Measurements from ENCODE around the gene PAWR. TPM values are rescaled to one million over a fixed set of nuclear protein-coding genes. Genes with fewer than 3 reads are reported as not detected.

Gene PAWR
- total and polyA plus RNA-seq, 10 of the 15 experiments (the other 5 are each of a cell fraction or from before 2014, with no cell fraction given): 8.1 to 70.6 (median 24.2) TPM

DNA sequence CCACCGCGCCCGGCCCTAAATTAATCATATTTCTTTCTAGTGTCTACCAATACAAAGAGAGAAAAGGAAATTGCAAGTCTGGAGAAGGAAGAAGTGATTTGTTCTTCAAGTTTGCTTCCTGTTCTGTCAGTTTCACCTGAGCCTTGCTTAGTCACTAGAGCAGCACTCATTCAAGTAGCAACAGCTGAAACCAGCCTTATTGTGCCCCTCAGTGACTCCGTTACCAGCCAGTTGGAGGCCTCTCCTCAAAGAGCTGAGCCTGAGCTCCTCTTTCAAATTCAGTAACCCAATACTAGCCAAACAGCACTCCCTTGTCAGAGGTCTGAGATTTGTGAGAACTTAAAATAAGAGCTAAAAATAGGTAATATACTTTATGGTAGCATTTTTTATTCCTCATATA is 17.4 kb downstream of the PAWR start:
- in situ Hi-C loops (cut with MboI) (no loop called here), intact Hi-C loops (cut with micrococcal nuclease; ENCODE audit: unreplicated experiment) (no loop called here)
- Histone ChIP-seq H3K9me3 (replicated peaks; ENCODE audit: control insufficient read depth, insufficient read depth, low read length) (peaks cover 10% of the 10 kb centered on the region; the same call in 2 of the 3 replicates), H2AFZ (ENCODE audit: control insufficient read depth, low read depth, low read length) (no peak overlapping the region), H3K27me3 (replicated peaks in 1 of 2; ENCODE audit: control insufficient read depth in 2 of 2, insufficient read depth in 2 of 2, low read length in 1 of 2) (no peaks in the 10 kb centered on the region), H3K36me3 (ENCODE audit: control insufficient read depth in 2 of 2, insufficient read depth in 2 of 2, low read length in 1 of 2) (peaks cover 1 to 3% of the 10 kb centered on the region in 2 experiments; a peak in 3 of 4 replicates), H4K20me1 (ENCODE audit: control insufficient read depth, insufficient read depth) (no peaks in the 10 kb centered on the region), H3K4me3 (no peak overlapping the region), H3K4me1 (ENCODE audit: control insufficient read depth, insufficient read depth, low read length) (no peaks in the 10 kb centered on the region), H3K9ac (ENCODE audit: control insufficient read depth, insufficient read depth, low read length) (no peak overlapping the region), H3K79me2 (ENCODE audit: control insufficient read depth, insufficient read depth, low read length) (peaks cover 45% of the 10 kb centered on the region), H3K27ac (ENCODE audit: control insufficient read depth, insufficient read depth) (no peak overlapping the region), H3K4me2 (ENCODE audit: control insufficient read depth, insufficient read depth) (no peak overlapping the region)
- ChIA-PET CTCF (interaction anchor here (0.8 kb wide), 1 partner anchor 9 kb away, joined by 3 read pairs; no protein-coding TSS in a partner anchor), SMC1A (ENCODE audit: uncharacterized antibody, unreplicated experiment) (interaction anchor here (0.8 to 2.3 kb wide), 5 partner anchors 9 to 62 kb away, joined by 3 to 14 read pairs (median 5); no protein-coding TSS in a partner anchor), RAD21 (ENCODE audit: unreplicated experiment) (interaction anchor here (0.8 kb wide), 1 partner anchor 15 kb away, joined by 3 read pairs; no protein-coding TSS in a partner anchor), POLR2A (interaction anchor here (0.6 to 1.0 kb wide), 3 partner anchors 16 to 1589 kb away, joined by 3 to 4 read pairs (median 4); no protein-coding TSS in a partner anchor)
- FAIRE-seq (no peak), ATAC-seq (peak; percentile 29), DNase-seq (ENCODE audit: low read depth, low spot score) (no peak)
- WGBS (ENCODE audit: insufficient coverage, insufficient replicate concordance, low lambda C conversion rate, missing lambda C conversion rate): 97% methylated on average over 4 of the region's 4 CpGs
- TF ChIP-seq, protein P1, sequence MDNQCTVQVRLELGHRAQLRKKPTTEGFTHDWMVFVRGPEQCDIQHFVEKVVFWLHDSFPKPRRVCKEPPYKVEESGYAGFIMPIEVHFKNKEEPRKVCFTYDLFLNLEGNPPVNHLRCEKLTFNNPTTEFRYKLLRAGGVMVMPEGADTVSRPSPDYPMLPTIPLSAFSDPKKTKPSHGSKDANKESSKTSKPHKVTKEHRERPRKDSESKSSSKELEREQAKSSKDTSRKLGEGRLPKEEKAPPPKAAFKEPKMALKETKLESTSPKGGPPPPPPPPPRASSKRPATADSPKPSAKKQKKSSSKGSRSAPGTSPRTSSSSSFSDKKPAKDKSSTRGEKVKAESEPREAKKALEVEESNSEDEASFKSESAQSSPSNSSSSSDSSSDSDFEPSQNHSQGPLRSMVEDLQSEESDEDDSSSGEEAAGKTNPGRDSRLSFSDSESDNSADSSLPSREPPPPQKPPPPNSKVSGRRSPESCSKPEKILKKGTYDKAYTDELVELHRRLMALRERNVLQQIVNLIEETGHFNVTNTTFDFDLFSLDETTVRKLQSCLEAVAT (IDR thresholded peaks at IDR 0.05): no peak
- no peak for TF ChIP-seq EZH2 (IDR thresholded peaks at IDR 0.05; ENCODE audit: borderline replicate concordance, control insufficient read depth, low read depth, low read length)
- TF ChIP-seq, protein P2, sequence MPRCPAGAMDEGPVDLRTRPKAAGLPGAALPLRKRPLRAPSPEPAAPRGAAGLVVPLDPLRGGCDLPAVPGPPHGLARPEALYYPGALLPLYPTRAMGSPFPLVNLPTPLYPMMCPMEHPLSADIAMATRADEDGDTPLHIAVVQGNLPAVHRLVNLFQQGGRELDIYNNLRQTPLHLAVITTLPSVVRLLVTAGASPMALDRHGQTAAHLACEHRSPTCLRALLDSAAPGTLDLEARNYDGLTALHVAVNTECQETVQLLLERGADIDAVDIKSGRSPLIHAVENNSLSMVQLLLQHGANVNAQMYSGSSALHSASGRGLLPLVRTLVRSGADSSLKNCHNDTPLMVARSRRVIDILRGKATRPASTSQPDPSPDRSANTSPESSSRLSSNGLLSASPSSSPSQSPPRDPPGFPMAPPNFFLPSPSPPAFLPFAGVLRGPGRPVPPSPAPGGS (IDR thresholded peaks at IDR 0.05; ENCODE audit: borderline replicate concordance, insufficient read depth, low read depth, low read length, poor library complexity, severe bottlenecking): no peak
- TF ChIP-seq BACH1 (IDR thresholded peaks at IDR 0.05; ENCODE audit: borderline replicate concordance): no peak
- no peak for TF ChIP-seq SMC3 (IDR thresholded peaks at IDR 0.05; ENCODE audit: borderline replicate concordance, low read length)
- TF ChIP-seq POLR2A (IDR thresholded peaks at IDR 0.05; ENCODE audit: low read depth, low read length): no peak
- TF ChIP-seq SMAD1 (IDR thresholded peaks at IDR 0.05; ENCODE audit: low read depth, partially characterized antibody): no peak
- no peak for TF ChIP-seq BCL11A (IDR thresholded peaks at IDR 0.05; ENCODE audit: low read depth, low read length)
- no peak for TF ChIP-seq RCOR1 (conservative IDR thresholded peaks at IDR 0.05; ENCODE audit: low read depth, low read length)
- TF ChIP-seq NR2C2 (IDR thresholded peaks at IDR 0.05; ENCODE audit: borderline replicate concordance, control insufficient read depth, insufficient read length, low read depth): no peak
- TF ChIP-seq TCF7 (IDR thresholded peaks at IDR 0.05; ENCODE audit: borderline replicate concordance): no peak
- BruUV-seq (replicated peaks): no TSS peak
